Measurements from ENCODE around the gene PXT1.
A peak's percentile ranks its signal among the peaks of the same experiment; 100 is the strongest.
"Not testable (repeated sequence)": the region's sequence is repeated elsewhere in the genome, so short reads cannot be mapped to it uniquely, and the experiment has no call there.

The PXT1 gene

DNA sequence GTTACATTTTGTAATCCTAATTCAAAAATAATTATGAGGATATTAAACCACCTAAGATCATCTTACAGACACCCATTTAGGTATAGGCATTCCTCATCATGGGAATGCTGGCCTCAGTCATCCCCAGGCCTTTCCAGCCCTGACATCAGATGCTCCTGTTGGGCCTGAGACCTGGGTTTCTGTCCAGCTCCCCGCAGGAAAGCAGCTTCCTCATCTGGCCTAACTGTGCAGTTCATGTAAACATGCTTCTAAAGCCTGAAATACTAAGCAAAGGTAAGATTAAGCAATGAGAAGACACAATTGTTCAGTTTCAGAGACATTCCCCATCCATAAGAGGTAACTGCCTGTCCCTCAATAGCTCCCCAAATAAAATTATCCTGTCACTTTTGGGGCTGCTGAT is 74.2 kb downstream of the PXT1 start:
- DNase-seq: no peak

DNA sequence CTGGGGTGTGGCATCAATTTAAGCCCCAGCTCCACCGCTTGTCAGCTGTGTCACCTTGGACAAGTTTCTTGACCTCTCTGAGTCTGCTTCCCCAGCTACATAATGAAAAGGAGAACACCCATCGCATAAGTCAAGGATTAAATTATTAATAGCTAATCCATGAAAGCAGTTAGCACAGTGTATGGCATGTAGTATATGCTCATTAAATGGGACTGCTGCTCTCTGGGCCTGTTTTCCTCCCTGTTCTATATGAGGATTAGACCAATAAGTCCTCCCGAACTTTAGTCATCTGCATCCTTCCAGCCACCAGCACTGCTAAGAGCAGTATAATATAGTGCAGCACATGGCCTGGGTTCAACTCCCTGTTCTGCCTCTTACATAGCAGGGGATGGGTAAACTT is 74.9 kb downstream of the PXT1 start:
- no peak for DNase-seq

DNA sequence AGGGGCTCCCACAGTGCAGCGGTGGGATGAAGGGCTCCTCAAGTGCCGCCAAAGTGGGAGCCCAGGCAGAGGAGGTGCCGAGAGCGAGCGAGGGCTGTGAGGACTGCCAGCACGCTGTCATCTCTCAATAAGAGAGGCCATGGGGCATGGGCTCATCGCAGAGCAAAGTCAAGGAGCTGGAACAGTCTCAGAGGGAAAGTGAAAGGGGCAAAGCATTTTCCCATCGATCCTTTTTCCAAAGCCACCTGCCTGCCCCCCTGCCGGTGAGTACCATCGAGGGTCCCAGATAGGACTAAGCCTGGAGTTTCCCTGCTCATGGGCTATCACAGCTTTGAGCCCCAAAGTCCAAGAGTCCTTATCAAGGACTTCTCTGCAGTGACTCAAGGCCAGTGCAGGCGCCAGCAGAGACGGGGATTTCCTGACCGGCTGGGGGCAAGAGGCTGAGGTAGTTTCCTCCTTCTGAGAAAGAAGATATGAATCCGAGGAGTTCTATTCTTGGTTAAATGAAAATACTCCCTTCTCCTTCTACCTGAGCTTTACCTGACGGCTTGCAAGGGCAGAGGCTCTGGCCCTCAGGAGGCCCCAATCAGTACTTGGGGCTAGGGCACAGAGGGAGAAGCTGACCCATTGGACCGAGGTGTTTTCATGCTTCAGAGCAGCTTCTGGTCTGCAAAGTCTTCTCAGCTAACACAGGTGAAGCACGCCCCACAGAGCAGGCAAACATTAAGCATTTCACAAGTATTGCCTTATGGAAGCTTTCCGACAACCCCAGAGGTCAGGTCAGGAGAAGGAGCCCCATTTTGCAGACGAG is 77.8 kb downstream of the PXT1 start:
- DNase-seq: no peak

DNA sequence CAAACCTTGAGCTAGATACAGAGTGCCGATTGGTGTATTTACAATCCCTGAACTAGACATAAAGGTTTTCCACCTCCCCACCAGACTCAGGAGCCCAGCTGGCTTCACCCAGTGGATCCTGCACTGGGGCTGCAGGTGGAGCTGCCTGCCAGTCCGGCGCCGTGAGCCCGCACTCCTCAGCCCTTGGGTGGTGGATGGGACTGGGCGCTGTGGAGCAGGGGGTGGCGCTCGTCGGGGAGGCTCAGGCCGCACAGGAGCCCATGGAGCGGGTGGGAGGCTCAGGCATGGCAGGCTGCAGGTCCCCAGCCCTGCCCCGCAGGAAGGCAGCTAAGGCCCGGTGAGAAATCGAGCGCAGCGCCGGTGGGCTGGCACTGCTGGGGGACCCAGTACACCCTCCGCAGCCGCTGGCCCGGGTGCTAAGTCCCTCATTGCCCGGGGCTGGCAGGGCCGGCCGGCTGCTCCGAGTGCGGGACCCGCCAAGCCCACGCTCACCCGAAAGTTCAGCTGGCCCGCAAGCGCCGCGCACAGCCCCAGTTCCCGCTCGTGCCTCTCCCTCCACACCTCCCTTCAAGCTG is 78.5 kb downstream of the PXT1 start:
- DNase-seq: not testable (repeated sequence)

DNA sequence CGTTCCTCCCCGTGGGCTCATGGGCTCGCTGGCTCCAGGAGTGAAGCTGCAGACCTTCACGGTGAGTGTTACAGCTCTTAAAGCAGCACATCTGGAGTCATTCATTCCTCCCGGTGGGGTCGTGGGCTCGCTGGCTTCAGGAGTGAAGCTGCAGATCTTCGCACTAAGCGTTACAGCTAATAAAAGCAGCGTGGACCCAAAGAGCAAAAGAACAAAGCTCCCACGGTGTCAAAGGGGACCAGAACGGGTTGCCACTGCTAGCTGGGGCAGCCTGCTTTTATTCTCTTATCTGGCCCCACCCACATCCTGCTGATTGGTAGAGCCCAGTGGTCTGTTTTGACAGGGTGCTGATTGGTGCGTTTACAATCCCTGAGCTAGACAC is 79.3 kb downstream of the PXT1 start:
- not testable (repeated sequence) for DNase-seq

DNA sequence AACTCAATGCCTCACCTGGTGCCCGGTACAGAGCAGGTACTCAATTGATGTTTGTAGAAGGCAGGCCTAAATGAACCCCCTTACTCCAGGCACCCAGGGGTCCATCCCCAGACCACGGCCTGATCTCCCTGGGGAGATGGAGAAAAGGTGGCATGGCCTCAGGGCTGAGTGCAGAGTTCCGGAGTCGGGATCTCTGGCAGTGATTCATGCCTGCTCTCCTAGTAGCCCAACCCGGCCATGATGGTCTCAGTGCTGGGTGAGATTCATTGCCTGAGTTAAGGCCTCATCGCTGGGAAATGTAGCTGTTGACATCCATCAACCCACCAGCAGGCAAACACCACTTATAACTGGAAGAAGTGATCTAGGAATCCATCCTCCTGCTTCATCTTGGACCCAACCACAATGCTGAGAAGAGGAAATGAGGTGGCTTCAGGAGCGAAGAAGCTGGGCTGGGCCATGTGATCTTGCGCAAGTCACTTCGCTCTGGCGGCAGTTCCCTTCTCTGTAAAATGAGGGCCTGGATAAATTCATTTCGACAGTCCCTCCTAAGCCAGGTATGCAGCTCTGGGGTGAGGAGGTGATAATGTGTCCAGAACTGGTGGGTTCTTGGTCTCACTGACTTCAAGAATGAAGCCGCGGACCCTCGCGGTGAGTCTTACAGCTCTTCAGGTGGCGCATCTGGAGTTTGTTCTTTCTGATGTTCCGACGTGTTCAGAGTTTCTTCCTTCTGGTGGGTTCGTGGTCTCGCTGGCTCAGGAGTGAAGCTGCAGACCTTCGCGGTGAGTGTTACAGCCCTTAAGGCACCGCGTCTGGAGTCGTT is 79.9 kb downstream of the PXT1 start:
- no peak for DNase-seq

DNA sequence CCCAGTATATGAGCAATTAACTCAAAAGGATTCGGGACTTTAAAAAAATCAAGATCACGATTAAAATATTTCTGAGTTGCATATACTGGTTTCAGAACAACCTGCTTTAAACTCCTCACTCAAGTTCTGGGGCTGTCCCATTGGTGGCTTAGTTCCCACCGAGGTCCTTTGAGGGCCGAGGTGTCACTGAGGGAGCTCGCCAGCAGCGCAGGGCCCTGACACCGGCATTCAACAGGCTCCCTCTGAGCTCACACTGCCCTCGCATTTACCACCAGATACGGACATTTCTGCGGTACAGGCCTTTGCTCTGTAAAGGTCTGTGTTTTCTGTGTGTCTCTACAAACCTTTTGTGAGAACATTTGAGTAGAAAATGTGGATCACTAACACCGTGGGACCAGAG is 81.6 kb downstream of the PXT1 start:
- no peak for DNase-seq

DNA sequence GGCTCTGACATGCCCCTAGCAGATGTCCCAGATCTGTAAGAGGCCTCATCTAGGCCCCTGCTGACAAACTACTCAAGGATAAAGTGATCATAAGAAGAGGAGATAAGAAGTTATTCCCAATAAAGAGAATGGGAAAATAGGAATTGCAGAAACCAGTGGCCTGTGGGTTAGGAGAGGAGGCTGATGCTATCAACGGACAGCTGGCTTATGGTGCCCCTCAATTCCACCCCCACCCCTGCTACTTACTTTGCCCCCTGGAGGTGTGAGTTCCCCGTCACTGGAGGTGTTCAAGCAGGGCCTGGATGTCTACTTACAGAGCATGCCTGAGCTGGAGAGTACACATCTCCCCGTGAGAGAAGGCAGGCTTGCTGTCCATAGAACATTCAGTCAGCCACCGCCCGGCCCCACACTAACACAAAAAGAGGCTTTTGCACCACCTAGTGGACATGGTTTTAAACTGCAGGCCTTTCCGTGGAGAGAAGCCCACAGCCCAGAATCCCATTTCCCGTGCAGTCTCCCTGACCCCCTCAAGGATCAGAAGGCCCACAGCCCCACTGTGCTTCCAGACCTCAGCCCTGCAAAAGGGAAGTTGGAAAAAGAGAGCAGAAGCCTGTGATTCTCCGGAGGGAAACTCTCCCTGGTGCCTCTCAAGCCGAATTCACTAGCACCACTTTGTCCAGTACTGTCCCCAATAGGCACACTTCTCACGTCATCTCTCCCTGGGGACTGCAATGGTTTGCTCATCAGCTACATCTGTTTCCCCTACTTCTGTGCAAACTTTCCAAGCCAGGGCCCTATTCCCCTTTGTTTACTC is 82.2 kb downstream of the PXT1 start:
- peak; percentile 94 for DNase-seq

DNA sequence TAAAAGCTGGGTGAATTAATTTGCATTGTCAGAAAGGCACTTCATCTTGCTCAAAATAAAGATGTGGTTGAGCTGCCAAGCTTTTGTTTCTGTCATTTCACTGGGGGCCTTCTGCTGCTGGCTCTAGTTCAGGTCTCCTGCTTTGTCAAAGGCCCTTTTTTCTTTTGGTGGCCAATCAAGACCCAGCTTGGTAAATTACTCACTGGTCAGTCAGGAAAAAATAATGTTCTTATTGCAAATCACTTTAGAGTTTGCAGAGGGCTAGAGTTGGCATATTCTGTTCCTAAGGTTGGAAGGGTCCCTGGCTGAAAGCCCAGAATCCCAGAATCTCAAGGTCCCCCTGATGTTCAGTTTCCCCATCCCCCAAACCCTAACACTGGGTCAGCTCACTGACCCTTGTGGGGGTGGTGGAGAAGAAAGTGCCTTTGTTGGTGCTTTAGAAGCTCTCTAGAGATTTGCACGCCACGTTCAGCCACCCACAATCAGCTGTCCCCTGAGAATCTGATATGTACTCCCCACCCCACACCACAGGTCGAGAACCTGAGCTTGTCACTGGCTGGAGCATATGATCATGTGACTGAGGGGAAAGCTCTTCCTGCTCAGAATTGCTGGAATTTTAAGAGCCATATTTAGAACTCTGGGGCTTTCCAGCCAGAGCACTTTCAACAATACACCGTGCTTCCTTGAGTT is 84.3 kb downstream of the PXT1 start:
- no peak for DNase-seq

DNA sequence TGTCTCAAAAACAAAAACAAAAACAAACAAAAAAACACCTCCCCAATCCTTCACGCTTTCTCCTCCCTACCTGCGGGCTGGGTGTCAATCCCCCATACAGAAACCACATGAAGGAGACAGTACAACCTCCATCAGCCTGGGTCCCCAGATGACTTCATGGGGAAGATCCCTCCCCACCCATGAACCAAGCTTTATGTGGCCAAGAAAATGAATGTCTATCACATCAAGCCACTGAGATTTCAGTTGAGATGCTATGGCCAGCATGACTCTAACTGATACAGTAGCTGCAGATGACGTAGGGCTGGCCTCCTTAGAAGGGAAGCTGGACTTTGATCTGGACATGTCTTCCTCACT is 84.8 kb downstream of the PXT1 start:
- DNase-seq: no peak

DNA sequence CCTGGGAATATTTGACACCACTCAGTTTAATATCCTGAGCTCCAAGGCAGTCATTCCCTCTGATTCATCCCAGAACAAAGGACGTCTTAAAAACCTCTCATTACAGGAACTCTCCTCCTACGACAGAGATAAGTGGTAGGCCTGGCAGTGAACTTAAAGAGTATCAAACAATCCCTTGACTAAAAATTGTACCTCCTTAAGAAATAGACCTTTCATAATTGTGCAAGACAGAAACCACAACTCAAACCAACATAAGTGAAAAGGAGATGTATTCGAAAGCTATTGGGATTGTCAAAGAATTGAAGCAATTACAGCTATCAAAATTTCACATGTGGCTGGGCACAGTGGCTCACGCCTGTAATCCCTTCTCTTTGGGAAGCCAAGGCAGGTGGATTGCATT is 86.8 kb downstream of the PXT1 start:
- no peak for DNase-seq

DNA sequence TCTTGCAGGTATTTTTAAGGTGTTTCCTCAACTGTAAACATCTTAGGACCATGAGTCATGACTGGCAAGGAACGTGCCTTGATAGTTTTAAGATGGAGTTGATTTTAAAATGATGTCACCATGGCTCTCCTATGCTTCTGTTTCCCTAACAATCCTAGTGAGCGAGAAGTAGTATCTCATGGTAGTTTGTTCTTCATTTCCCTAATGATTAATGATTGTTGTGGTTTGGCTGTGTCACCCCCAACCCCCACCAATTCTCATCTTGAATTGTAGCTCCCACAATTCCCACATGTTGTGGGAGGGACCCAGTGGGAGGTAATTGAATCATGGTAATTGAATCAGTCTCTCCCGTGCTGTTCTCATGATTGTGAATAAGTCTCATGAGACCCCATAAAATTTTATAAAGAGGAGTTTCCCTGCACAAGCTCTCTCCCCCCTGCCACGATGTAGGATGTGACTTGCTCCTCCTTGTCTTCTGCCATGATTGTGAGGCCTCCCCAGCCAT is 89.2 kb downstream of the PXT1 start:
- no peak for DNase-seq

DNA sequence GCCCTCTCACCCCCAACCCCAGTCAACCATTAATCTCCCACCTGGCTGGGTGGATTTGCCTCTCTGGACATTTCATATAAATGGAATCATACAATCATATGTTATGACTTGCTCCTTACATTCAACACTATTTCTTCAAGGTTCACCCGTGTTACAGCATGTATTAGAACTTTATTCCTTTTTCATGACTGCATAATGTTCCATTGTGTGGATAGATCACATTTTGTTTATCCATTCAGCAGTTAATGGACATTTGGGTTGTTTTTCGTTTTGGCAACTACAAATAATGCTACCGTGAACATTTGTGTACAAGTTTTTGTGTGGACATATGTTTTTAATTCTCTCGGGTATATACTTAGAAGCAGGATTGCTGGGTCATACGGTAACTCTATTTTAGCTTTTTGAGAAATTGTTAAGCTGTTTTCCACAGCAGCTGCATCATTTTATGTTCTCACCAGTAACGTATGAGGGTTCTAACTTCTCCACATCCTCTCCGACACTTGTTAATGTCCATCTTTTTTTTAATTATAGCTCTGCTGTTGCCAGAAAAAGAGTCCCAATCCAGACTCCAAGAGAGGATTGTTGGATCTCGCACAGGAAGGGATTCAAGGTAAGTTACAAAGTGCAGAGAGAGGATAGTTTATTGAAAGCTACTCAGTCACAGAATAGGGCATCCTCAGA is 90.0 kb downstream of the PXT1 start:
- DNase-seq: no peak

DNA sequence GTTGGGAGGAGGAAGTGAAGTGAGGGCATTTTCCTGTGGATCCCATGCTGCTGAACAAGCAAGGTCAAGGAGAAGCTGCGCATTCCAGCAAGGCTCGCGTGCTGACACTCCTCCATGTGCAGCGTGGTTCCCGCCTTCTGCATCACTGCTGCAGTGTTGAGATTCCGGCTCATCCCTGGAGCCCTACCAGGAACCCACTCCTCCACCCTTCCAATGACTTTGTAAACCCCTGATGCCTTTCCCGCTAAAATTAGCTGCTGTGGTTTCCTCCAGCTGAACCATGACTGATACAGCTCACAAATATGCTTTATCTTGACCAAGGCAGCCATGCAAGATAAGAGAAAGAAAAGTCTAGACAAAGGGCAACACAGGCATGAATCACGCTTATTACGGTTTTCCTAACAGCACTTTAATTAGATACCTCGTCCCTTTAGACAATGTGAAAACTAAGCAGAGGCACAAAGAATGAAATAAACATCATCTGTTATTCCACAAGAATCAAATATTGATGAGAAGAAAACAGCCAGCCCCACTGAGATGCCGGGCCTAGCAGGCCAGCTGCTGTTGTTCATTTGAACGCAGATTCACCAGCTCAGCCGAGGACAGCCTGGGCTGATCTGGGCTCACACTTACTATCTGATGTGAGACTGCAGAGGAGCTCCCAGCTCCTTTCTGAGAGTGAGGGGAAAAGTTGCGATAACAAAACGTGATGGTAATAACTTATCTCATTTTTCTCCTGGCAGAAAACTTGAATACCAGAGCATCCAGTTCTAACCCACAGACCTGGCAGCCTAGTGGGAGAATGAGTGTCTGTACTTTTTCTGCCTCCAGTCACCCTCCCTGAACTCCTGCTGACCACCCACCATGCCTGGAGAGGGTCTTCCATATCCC is 91.7 kb downstream of the PXT1 start:
- no peak for DNase-seq

DNA sequence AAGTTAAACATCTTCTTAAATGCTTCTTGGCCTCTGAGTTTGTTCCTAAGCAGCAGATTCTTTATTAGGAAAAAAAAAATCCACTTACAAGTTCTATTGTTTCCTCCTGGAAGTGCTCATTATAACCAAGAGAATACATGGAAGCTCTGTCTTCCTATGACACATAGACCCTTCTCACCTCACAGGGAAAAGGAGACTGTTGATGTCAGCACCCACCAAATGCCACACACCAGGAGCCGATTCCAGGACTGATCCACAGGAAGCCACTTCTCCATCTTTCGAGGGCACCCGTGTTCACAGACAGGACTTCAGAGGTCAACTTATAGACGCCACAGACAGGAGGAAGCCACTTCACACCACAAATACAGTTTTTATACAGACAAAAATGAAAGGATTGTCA is 92.6 kb downstream of the PXT1 start:
- DNase-seq: no peak

DNA sequence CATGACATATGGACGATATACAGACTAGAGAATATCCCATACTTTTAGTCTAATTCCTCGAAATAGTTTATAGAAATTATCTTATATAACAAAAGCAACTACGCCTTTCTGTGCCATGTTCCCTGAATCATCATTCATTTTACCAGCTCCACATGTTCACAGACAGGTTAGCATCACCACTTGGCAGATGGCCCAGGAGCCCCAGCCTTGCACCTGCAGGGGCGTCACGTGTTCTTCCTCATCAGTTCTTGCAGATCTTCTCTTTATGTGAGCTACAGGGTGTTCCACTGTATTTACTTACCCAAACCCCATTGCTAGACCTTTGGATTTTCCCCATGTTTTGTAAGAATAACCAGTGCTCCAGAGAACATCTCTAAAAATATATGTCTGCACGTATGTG is 93.4 kb downstream of the PXT1 start:
- DNase-seq: no peak

DNA sequence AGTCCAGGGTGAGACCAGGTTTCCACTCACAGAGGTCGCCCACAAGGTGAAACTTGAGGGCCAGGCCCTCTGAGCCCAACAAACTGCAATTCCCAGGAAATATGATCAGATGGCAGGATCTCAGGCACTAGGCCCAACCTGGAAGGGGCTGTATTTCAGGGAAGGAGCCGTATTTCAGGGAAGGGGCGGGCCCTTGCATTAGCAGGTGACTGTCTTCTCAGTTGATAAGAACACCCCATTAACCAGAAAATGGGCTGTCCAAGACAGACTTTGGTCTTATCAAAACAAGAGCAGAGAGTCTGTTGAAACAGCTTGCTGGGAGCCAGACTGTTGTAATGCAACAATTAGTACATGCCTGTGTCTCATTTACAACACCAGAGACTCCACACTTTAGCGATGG is 95.0 kb downstream of the PXT1 start:
- no peak for DNase-seq

DNA sequence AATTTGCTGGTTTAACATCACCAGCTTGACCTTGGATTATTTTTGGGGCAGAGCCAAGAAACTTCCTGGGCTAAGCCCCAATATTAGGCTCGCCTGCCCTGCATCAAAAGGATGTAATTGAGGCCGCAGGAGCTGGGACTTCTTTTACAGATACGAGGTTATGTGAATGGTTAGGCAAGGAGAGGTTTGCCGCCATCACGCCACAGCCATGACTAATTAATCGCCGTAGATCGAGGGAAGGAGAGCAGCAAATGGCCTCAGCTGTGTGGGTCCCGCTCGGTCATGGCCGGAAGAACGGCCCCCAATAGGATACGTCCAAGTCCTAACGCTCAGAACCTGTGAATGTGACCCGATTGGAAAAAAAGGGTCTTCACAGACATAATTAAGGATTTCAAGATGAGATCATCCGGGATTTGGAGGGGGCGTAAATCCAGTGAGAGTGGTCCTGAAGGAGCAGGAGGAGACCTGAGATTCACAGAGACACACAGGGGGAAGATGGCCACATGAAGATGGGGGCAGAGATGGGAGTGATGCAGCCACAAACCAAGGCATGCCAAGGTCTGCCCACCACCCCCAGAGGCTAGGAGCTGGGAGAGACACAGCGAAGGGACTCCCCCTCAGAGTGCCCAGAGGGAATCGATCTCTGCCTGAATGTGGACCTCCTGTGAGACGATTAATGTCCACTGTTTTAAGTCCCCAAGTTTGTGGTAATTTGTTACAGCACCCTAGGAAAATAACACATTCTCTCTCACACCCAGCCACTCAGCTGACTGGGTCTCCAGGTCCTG is 96.0 kb downstream of the PXT1 start:
- DNase-seq: no peak

DNA sequence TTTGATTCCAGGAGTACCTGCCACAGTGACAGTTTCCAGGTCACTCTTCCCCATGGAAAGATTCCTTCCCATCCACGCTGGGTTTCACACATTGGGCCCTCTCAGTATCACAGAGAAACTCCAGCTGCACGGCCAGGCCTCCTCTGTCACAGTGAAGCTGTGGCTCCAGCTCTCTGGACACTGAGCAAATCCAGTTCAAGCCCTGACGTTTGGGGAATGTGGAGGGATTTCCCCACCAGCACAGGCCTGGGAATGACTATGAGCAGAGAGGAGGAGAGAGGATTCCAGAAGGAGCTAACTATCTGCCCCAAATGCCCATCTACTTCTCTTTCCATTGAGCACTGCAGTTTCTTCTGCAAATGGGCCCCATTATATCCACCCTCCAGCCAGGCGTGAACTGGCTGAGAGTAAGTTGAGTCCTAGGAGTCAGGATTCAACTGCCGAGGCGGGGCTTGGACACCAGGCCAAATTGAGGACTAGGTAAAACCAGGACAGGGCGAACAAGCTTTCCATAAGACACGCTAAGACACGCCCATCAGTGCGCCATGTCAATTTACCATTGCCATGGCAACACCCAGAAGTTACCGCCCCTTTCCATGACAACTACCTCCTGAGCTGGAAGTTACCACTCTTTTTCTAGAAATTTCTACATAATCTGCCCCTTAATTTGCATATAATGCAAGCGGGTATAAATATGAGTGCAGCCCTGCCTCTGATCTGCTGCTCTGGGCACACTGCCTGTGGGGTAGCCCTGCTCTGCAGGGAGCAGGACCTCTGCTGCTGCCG is 96.8 kb downstream of the PXT1 start:
- no peak for DNase-seq
